HEK293T (cell line): ENCODE results near the gene RNF220.

Experiments
- BHLHE40 ChIP-seq: fragments of 450-650 bp; IDR thresholded peaks from 2 replicates; pipeline ENCODE4 v1.6.1; 2016; ENCODE audit warnings: mild to moderate bottlenecking, moderate library complexity, borderline replicate concordance
- FOXA1 ChIP-seq: fragments of 450-650 bp; IDR thresholded peaks from 2 replicates; pipeline ENCODE4 v1.6.1; 2016; ENCODE audit warnings: mild to moderate bottlenecking
- FOXM1 ChIP-seq: fragments of 450-650 bp; IDR thresholded peaks from 2 replicates; pipeline ENCODE4 v1.6.1; 2017; ENCODE audit warnings: mild to moderate bottlenecking, borderline replicate concordance
- HDGF ChIP-seq: fragments of 450-650 bp; IDR thresholded peaks from 2 replicates; pipeline ENCODE4 v1.6.1; 2017; ENCODE audit warnings: antibody characterized with exemption, borderline replicate concordance
- TF ChIP-seq, protein P1 (sequence below): fragments of 450-650 bp; IDR thresholded peaks from 2 replicates; pipeline ENCODE4 v1.6.1; 2016

DNA sequence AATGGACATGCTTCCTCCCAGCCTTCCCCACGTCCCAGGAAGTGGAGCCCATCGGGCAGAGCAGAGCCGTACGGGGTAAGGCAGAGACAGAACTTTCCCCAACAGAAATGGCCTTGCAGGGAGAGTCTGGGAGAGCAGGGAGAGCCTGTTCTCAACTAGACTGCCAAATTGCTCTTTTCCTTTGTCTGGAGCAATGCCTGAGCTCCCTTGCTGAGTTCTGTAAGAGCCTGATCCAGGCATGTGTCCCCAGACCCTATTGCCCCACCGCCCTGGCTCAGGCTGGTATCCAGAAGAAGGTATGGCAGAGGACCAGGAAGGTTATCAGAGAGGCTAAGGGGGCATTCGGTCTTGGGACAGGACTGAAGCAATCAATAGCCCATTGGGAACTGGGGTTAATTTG, 189.3 kb downstream of the RNF220 start:
- TF ChIP-seq FOXA1, result no peak
- TF ChIP-seq, protein P1, sequence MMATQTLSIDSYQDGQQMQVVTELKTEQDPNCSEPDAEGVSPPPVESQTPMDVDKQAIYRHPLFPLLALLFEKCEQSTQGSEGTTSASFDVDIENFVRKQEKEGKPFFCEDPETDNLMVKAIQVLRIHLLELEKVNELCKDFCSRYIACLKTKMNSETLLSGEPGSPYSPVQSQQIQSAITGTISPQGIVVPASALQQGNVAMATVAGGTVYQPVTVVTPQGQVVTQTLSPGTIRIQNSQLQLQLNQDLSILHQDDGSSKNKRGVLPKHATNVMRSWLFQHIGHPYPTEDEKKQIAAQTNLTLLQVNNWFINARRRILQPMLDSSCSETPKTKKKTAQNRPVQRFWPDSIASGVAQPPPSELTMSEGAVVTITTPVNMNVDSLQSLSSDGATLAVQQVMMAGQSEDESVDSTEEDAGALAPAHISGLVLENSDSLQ, result no peak
- no peak for TF ChIP-seq BHLHE40
- TF ChIP-seq HDGF, result no peak
- no peak for TF ChIP-seq FOXM1
